ENCODE results near the gene CKMT1A.
"Not testable (repeated sequence)": the region's sequence is repeated elsewhere in the genome, so short reads cannot be mapped to it uniquely, and the experiment has no call there.

Gene CKMT1A

GRCh38 chr15:43693148-43694022, at the start of gene CKMT1A:
Gene CKMT1A (plus strand): TSS chr15:43693859. CDS start chr15:43694051, 192 bp downstream.
- H3K27ac ChIP-seq: not testable (repeated sequence)

DNA sequence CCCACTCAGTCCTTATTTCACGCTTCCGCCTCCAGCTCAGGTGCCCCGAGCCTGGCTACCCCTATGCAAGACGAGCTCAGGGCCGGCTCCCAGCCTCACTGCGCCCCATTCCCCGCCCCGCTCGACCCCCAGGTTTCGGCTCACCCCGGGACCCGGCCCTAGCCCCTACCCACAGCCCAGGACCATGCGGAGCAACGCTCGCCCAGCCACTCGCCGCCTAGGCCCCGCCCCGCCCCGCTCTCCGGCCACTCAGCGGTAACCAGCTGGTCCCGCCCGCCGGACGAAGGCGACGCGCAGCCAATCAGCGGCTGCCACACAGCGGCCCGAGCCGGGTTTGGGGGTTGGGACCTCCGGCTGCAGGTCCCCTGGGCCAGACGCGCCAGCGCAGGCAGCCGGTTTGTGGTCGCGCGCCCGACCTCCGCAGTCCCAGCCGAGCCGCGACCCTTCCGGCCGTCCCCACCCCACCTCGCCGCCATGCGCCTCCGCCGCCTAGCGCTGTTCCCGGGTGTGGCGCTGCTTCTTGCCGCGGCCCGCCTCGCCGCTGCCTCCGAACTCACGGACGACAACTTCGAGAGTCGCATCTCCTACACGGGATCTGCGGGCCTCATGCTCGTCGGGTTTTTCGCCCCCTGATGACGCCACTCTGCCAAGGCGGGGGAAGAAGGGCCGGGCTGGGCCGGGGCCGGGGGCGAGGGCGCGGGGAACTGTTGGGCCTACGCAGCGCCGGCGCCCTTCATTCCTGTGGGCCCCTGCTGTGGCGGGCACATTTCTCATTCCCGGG, 44.8 kb upstream of the CKMT1A start, which contains the start of gene CATSPER2:
Gene CATSPER2, minus strand, starts transcription at position 196 of the 781 bp plus-strand sequence. CDS start 783 bp downstream, outside the sequence.
- H3K27ac ChIP-seq: no peak within 1 kb of the TSS
- TF ChIP-seq, protein P1, sequence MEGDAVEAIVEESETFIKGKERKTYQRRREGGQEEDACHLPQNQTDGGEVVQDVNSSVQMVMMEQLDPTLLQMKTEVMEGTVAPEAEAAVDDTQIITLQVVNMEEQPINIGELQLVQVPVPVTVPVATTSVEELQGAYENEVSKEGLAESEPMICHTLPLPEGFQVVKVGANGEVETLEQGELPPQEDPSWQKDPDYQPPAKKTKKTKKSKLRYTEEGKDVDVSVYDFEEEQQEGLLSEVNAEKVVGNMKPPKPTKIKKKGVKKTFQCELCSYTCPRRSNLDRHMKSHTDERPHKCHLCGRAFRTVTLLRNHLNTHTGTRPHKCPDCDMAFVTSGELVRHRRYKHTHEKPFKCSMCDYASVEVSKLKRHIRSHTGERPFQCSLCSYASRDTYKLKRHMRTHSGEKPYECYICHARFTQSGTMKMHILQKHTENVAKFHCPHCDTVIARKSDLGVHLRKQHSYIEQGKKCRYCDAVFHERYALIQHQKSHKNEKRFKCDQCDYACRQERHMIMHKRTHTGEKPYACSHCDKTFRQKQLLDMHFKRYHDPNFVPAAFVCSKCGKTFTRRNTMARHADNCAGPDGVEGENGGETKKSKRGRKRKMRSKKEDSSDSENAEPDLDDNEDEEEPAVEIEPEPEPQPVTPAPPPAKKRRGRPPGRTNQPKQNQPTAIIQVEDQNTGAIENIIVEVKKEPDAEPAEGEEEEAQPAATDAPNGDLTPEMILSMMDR (conservative IDR thresholded peaks at IDR 0.05): no peak
- no peak for TF ChIP-seq ZFX (IDR thresholded peaks at IDR 0.05)

GRCh38 chr15:43649430-43649926, 44.2 kb upstream of the CKMT1A start:
- H3K27ac ChIP-seq: not testable (repeated sequence)

- not testable (repeated sequence) for H3K27ac ChIP-seq
Measured at GRCh38 chr15:43659727-43660126, 33.9 kb upstream of the CKMT1A start.

GRCh38 chr15:43662293-43662692, 31.4 kb upstream of the CKMT1A start:
- H3K27ac ChIP-seq: not testable (repeated sequence)

DNA sequence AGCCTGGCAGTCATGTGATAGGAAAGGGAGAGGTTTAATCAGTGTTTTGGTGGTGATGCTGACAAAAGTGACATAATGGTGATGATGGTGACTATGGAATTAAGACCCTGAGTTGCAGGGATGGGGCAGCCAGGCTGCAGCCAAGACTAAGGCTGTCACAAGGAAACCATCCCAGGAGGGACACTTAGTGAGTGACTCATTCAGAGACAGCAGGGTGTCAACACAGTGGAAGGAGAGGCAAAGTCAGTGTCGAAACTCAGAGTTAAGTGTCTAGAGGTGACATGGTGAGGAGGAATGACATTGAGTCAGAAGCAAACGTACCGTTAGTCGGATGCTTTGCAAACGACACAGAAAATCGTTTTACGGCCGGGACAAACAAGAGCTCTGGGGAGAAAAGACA, 30.3 kb upstream of the CKMT1A start:
- not testable (repeated sequence) for H3K27ac ChIP-seq

GRCh38 chr15:43666177-43666576, 27.5 kb upstream of the CKMT1A start:
- not testable (repeated sequence) for H3K27ac ChIP-seq

DNA sequence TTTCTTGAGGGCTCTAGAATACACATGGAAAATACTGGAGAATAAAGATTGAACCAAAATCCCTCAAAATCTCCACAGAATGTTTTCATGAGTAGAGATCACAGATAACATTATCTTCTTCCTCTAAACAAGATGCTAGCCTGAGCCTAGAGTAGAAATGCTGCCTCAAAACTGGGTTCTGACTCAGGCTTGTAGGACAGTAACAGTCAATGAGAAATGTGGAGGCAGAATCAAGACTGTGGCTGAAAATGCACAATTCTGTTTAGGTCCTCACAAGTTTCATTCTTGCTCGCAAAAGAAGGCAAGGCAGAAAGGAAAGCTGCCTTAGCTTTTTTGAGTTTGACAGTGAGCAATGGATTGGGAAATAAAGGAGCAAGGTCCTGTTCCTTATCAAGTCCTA, 19.5 kb upstream of the CKMT1A start:
- H3K27ac ChIP-seq: not testable (repeated sequence)

DNA sequence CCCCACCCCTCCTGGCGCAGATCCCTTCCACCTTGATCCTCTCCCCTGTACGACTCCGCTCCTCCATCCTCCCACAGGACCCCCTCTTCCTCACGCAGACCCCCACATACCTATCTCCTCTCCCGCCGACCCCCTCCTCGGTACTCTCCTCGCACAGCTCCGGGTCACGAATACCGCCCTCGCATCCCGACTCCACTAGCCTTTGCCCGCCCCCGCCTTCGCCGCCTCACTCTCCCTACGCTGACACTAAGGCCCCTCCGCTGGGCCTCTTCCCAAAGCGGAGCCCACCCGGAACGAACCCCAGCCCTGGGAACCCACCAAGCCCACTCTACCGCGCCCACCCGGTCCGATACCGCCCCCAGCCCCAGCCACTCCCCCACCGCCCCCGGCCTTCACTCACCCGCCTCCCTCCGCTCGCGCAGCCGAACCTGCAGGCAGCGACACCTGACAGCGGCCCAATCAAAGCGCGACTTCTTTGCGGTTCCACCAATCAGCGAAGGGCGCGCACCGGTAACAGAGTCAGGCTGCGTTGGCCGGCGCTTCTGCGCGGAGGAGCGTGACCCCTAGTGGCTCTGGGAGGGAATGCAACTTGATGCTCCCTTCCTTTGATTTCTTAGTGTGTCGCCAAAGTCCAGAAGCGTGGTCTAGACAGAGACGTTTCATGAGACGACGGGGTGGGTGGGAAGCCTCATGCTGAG, 3.9 kb upstream of the CKMT1A start:
- not testable (repeated sequence) for H3K27ac ChIP-seq

- not testable (repeated sequence) for H3K27ac ChIP-seq
Measured at GRCh38 chr15:43692679-43693078, 980 bp upstream of the CKMT1A start.

DNA sequence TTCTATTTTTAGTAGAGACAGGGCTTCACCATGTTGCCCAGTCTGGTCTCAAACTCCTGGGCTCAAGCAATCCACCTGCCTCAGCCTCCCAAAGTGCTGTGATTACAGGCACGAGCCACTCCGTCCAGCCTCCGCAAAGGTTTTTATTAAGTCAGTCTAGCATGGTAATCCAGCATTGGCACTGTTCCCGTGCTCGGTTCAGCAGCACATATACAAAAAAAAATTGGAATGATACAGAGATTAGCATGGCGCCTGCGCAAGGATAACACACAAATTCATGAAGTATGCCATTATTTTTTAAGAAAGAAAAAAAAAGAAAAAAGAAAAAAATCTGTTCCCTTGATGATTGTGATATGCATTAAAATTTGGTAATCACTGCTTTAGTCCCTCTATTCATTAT, 8.5 kb downstream of the CKMT1A start:
- TF ChIP-seq ZFX (IDR thresholded peaks at IDR 0.05): no peak
- TF ChIP-seq, protein P1 (conservative IDR thresholded peaks at IDR 0.05): no peak
- no peak overlapping the region for H3K27ac ChIP-seq

GRCh38 chr15:43702701-43703424, 9.2 kb downstream of the CKMT1A start:
- TF ChIP-seq, protein P1 (conservative IDR thresholded peaks at IDR 0.05): no peak
- TF ChIP-seq ZFX (IDR thresholded peaks at IDR 0.05): no peak
- no peak overlapping the region for H3K27ac ChIP-seq

DNA sequence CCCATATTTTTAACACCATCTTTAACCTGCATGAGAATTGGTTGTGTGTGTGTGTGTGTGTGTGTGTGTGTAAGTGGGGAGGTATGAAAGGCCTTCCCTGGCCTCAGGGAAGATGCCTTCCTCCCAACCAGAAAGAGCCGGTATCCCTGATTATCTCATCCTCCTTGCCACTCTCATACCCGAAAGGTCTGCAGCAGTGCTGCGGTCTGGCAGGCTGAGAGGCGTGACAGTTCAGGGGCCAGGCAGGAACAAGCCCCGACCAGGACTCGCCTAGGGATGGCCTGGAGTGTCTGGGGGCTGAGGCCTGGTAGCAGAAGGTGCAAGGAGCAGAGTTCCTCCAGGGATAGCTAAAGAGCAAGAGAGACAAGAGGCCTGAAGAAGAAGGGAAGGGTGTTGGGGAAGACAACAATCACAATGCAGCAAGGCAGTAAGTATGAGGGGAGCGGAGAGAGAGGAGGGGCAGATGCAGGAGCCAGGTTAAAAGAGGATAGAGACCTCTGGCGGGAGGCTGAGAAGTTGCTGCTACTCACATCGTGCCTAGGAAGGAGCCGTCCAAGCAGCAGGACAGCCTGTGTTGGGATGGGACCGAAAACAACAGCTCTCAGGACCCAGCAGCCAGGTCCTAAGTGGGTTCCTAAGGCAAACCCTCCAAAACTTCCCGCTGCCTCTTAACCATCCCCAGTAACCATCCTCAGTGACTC, 16.9 kb downstream of the CKMT1A start:
- not testable (repeated sequence) for H3K27ac ChIP-seq

Data from C4-2B (cell line).